GM12875 (cell line): Measurements from ENCODE around the gene CASP7.

Experiments used
- H3K4me3 ChIP-seq: one replicate; pipeline ENCODE4 v1.5.1; 2011; ENCODE audit warnings: low read depth, low read length, control low read depth
- TF ChIP-seq, protein P1 (sequence below): IDR thresholded peaks from 2 replicates; pipeline ENCODE4 v1.5.1; 2011; ENCODE audit warnings: low read depth, mild to moderate bottlenecking, control low read depth, inconsistent platforms, low read length, moderate library complexity, borderline replicate concordance; ENCODE audit not compliant: insufficient read depth

Gene CASP7

DNA sequence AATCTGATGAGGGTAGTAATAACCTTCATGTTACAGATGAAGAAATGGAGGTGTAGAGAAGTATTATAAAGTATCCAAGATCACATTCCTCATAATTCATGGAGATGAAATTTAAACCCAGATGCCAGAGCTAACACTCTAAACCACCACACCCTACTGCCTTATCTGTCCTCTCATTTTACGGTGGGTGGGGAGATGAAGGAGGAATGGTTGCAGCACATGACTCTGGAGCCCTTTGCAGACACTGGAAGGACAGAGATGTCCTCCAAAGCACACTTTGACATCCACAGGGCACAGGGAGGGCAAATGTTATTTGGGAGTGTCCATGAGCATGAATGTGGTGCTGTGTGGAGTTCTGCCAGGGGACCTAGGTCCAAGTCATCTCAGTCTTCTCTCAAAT lies 72.8 kb downstream of the CASP7 start:
- no peak overlapping the region for H3K4me3 ChIP-seq
- TF ChIP-seq, protein P1, sequence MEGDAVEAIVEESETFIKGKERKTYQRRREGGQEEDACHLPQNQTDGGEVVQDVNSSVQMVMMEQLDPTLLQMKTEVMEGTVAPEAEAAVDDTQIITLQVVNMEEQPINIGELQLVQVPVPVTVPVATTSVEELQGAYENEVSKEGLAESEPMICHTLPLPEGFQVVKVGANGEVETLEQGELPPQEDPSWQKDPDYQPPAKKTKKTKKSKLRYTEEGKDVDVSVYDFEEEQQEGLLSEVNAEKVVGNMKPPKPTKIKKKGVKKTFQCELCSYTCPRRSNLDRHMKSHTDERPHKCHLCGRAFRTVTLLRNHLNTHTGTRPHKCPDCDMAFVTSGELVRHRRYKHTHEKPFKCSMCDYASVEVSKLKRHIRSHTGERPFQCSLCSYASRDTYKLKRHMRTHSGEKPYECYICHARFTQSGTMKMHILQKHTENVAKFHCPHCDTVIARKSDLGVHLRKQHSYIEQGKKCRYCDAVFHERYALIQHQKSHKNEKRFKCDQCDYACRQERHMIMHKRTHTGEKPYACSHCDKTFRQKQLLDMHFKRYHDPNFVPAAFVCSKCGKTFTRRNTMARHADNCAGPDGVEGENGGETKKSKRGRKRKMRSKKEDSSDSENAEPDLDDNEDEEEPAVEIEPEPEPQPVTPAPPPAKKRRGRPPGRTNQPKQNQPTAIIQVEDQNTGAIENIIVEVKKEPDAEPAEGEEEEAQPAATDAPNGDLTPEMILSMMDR: no peak

DNA sequence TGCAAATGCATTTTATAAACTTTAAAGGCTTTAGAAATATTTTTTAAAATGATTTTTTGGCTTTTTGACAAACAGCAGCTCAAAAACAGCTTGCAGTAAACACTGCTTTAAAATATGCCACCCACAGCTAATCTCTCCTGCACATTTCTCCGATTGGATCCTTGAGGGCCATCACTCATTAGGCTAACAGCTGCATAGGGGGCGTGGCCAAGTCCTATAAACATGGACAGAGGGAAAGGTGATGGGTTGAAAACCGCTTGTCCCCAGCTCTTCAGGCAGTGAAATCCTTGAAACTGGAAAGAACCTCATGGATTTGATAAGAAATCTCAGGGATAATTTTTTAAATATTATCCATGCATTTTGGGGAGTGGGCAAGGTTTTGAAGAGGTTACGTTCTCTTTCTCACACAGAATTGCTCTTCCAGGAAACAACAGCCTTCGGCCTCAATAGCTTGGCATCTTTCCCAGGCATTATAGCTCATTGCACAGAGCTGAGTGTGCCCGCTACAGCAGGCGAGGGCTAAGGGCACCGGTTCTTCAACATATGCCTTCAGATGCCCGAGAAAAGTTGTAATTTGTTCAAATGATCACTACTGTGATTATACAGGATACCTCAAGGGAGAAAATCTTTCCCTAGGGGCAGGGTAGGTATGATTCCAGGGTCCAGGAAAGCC lies 73.4 kb downstream of the CASP7 start:
- no peak overlapping the region for H3K4me3 ChIP-seq
- TF ChIP-seq, protein P1: no peak

DNA sequence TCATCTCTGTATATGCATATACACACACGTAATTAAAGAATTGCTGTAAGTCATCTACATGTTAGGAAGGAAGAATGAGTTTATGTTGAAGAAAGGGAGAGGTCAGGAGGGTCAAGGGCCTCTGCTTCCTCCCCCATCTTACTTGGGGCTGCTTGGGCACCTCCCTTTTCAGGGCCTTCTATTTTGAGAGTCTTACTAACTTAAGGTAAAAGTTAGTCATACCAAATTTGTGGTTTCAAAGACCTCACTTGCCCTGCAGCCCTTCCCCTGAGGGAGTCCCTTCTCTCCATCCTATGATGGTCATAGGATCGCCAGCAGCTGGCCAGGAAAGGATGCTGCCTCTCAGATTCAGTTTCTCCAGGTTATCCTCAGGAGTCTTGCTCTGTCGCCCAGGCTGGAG lies 74.4 kb downstream of the CASP7 start:
- TF ChIP-seq, protein P1: no peak
- H3K4me3 ChIP-seq: no peak overlapping the region

DNA sequence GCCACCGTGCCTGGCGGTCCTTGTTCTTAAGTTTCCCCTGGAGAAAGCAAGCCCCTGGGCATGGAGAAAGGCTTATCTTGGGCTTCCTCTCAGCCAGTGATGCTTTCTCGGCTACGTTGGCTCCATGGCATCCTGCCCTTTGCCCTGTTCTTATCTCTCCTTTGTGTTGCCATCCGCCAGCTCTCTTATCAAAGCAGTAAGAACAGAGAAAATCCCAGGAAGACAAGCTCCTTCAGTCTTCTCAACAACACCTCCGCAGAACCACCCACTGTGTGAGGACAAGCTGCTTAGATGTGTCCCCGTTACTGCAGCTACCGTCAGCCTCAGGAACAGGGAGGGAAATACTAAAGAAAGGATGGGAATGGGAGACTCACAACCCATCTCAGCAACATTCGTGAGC lies 75.1 kb downstream of the CASP7 start:
- TF ChIP-seq, protein P1: no peak
- H3K4me3 ChIP-seq: no peak overlapping the region

DNA sequence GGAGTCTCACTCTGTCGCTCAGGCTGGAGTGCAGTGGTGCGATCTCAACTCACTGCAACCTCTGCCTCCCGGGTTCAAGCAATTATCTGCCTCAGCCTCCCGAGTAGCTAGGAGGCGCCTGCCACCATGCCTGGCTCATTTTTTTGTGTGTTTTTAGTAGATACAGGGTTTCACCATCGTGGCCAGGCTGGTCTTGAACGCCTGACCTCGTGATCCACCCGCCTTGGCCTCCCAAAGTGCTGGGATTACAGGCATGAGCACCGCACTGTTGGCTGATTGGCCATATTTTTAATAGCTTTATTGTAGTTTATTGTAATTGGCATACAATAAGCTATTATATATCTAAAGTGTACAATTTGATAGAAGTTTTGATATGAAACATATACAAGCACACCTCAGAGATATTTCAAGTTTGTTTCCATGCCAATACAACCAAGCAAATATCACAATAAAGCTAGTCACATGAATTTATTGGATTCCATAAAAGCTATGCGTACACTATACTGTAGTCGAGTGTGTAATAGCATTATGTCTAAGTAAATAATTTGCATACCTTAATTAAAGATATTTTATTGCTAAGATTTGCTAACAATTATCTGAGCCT lies 77.3 kb downstream of the CASP7 start:
- TF ChIP-seq, protein P1: no peak
- no peak overlapping the region for H3K4me3 ChIP-seq

DNA sequence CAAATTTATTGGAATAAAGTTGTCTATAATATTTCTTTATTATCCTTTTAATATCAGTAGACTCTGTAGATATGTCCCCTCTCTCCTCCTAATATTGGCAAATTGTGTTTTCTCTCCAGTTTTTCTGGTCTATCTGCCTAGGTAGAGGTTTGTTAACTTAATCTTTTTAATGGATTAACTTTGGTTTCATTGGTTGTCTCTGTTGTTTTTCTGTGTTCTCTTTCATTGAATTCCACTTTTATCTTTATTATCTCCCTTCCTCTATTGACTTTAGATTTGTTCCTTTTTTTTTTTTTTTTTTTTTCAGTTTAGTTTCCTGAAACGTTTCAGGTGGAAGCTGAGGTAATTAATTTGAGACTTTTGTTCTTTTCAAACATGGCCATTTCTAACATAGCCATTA lies 82.4 kb downstream of the CASP7 start:
- H3K4me3 ChIP-seq: no peak overlapping the region
- TF ChIP-seq, protein P1: no peak

DNA sequence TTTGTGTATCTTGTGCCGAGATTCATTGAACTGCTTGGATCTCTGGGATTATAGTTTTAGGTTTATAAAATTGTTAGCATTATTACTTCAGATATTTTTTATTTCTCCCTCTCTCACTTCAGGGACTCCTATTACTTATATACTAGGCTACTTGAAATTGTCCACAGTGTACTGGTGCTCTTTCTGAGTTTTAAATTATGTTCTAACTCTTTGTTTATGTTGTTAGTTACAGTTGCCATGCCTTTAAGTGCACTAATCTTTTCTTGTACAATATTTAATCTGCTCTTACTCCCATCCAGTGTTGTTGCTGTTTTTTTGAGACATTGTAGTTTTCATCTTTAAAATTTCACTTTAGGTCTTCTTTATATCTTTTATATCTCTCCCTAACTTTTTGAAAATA lies 84.9 kb downstream of the CASP7 start:
- TF ChIP-seq, protein P1: no peak
- H3K4me3 ChIP-seq: no peak overlapping the region
